HepG2 (cell line): ENCODE measurements around the gene WWC2. TPM values are rescaled to one million over a fixed set of nuclear protein-coding genes. Genes with fewer than 3 reads are reported as not detected.

ENCODE experiments used
- BATF2 ChIP-seq: sonication (generic); formaldehyde crosslinking; IDR thresholded peaks from 2 replicates; pipeline ENCODE4 v1.8.0; 2022; ENCODE audit warnings: mild to moderate bottlenecking, missing genetic modification reagents, moderate library complexity
- ETV6 ChIP-seq: sonication (generic); formaldehyde crosslinking; conservative IDR thresholded peaks from 2 replicates; pipeline ENCODE4 v1.4.0; 2020; ENCODE audit warnings: missing genetic modification reagents
- FUBP1 ChIP-seq: sonication (generic); formaldehyde crosslinking; IDR thresholded peaks from 2 replicates; pipeline ENCODE4 v1.5.1; 2020; ENCODE audit warnings: missing genetic modification reagents, mild to moderate bottlenecking, borderline replicate concordance
- GFI1 ChIP-seq: sonication (generic); formaldehyde crosslinking; IDR thresholded peaks from 2 replicates; pipeline ENCODE4 v1.5.0; 2020; ENCODE audit warnings: missing genetic modification reagents, mild to moderate bottlenecking, borderline replicate concordance
- HOXA7 ChIP-seq: sonication (generic); formaldehyde crosslinking; IDR thresholded peaks from 2 replicates; pipeline ENCODE4 v1.8.1; 2022; ENCODE audit warnings: mild to moderate bottlenecking, missing genetic modification reagents, moderate library complexity
- JUND ChIP-seq: sonication (generic); formaldehyde crosslinking; IDR thresholded peaks from 2 replicates; pipeline ENCODE4 v1.8.0; 2022; ENCODE audit warnings: mild to moderate bottlenecking, missing genetic modification reagents
- KMT2B ChIP-seq: IDR thresholded peaks from 2 replicates; pipeline ENCODE4 v1.6.1; 2016; ENCODE audit warnings: missing genetic modification reagents, missing compliant biosample characterization
- MYC ChIP-seq: sonication (generic); formaldehyde crosslinking; IDR thresholded peaks from 2 replicates; pipeline ENCODE4 v1.9.0; 2021; ENCODE audit warnings: missing genetic modification reagents, borderline replicate concordance
- NCOA5 ChIP-seq: sonication (generic); formaldehyde crosslinking; IDR thresholded peaks from 2 replicates; pipeline ENCODE4 v1.4.0; 2020; ENCODE audit warnings: missing genetic modification reagents
- NKX3-1 ChIP-seq: sonication (generic); formaldehyde crosslinking; IDR thresholded peaks from 2 replicates; pipeline ENCODE4 v1.5.0; 2020; ENCODE audit warnings: missing genetic modification reagents
- PATZ1 ChIP-seq: sonication (generic); formaldehyde crosslinking; IDR thresholded peaks from 2 replicates; pipeline ENCODE4 v1.4.0; 2020; ENCODE audit warnings: missing genetic modification reagents
- SALL1 ChIP-seq: sonication (generic); formaldehyde crosslinking; IDR thresholded peaks from 2 replicates; pipeline ENCODE4 v1.8.0; 2022; ENCODE audit warnings: mild to moderate bottlenecking, missing genetic modification reagents
- SOX13 ChIP-seq, 3 experiments: fragments of 450-650 bp in 1 of 3; sonication (generic) in 1 of 3; formaldehyde crosslinking in 1 of 3; IDR thresholded peaks in 2 of 3; conservative IDR thresholded peaks in 1 of 3; 2 replicates each; pipeline versions ENCODE4 v1.5.0 to v1.6.1; 2016 to 2020; ENCODE audit warnings: antibody characterized with exemption in 1 of 3, mild to moderate bottlenecking in 1 of 3, missing compliant biosample characterization in 1 of 3, missing genetic modification reagents in 1 of 3, moderate library complexity in 1 of 3
- YY1 ChIP-seq: IDR thresholded peaks from 2 replicates; pipeline ENCODE4 v1.6.1; 2011; ENCODE audit warnings: low read length, low read depth, moderate library complexity, mild to moderate bottlenecking; ENCODE audit not compliant: insufficient read depth, insufficient replicate concordance
- ZBTB38 ChIP-seq: sonication (generic); formaldehyde crosslinking; IDR thresholded peaks from 2 replicates; pipeline ENCODE4 v1.5.1; 2020; ENCODE audit warnings: mild to moderate bottlenecking, missing genetic modification reagents
- ZMYM4 ChIP-seq: sonication (generic); formaldehyde crosslinking; IDR thresholded peaks from 2 replicates; pipeline ENCODE4 v1.8.1; 2023; ENCODE audit warnings: mild to moderate bottlenecking, missing genetic modification reagents
- ZNF232 ChIP-seq: sonication (generic); formaldehyde crosslinking; IDR thresholded peaks from 2 replicates; pipeline ENCODE4 v1.4.0; 2020; ENCODE audit warnings: missing genetic modification reagents, borderline replicate concordance
- ZNF513 ChIP-seq: sonication (generic); formaldehyde crosslinking; conservative IDR thresholded peaks from 2 replicates; pipeline ENCODE4 v1.5.0; 2020; ENCODE audit warnings: missing genetic modification reagents
- ZNF572 ChIP-seq: sonication (generic); formaldehyde crosslinking; IDR thresholded peaks from 2 replicates; pipeline ENCODE4 v1.5.1; 2020; ENCODE audit warnings: mild to moderate bottlenecking, missing genetic modification reagents
- polyA plus RNA-seq, 8 experiments: library from polyadenylated mRNA; depleted of rRNA in 3 of 8; stranded (reverse) in 7 of 8; unstranded in 1 of 8; fragments of >200 nt; fragmentation: Illumina TruSeq in 4 of 8; extraction: Trizol in 4 of 8; gene quantifications; 2 replicates each; pipeline versions ENCODE4 v1.2.1 to v1.2.3, GENCODE V29; 2011 to 2016; ENCODE audit warnings: low read depth in 4 of 8, missing spikeins in 1 of 8, mixed read lengths in 1 of 8; ENCODE audit not compliant: insufficient read depth in 1 of 8
- total RNA-seq, 5 experiments: library from RNA; depleted of rRNA; stranded (reverse); fragments of >200 nt; fragmentation: Illumina TruSeq; extraction: Trizol; gene quantifications; 2 replicates each; pipeline ENCODE4 v1.2.3, GENCODE V29; 2016; ENCODE audit warnings: low read depth in 1 of 5
- TF ChIP-seq, protein P1 (sequence below), 2 experiments: sonication (generic) in 1 of 2; formaldehyde crosslinking in 1 of 2; IDR thresholded peaks; 2 replicates each; pipeline versions ENCODE4 v1.5.1 to v1.6.1; 2011 to 2020; ENCODE audit warnings: borderline replicate concordance in 1 of 2, low read depth in 1 of 2, low read length in 1 of 2, mild to moderate bottlenecking in 1 of 2, missing genetic modification reagents in 1 of 2, moderate library complexity in 1 of 2

Gene WWC2
- total and polyA plus RNA-seq, 2 of the 13 experiments (the other 11 are each of a cell fraction or from before 2014, with no cell fraction given), result 40.0 to 50.1 TPM

DNA sequence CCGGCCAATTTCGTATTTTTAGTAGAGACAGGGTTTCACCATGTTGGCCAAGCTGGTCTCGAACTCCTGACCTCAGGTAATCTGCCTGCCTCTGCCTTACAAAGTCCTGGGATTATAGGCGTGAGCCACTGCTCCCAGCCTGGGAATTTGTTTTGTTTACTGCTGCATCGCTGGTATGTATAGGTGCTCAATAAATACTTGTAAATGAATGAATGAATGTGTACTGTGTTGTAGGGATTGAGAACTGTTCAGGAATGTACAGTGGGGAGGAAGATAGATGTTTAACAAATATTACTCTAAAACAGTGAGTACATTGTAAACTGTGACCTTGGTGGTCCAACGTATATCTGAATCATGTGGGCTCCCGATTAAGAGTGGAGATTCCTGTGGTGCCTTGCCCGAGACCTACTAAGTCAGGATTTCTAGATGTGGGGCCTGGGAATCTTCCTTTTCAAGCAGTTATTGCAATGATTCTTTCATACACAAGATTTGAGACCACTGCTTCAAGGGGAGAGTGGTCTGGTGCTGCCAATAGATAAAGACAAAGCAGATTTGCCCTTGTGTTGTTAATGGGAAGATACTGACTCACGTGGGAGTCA lies 41.0 kb downstream of the WWC2 start (continued):
- TF ChIP-seq FUBP1 (no peak), SALL1 (peak; percentile 23; the same call in 1 of the 2 replicates), HOXA7 (CRISPR knock-in tag) (no peak), PATZ1 (0 out of 2 replicates have a peak, but pooled peaks have one; percentile 29), NCOA5 (no peak), ZNF232 (CRISPR knock-in tag) (no peak), SOX13 (IDR thresholded peaks at IDR 0.05) (no peak), SOX13 (CRISPR knock-in tag; conservative IDR thresholded peaks at IDR 0.05 in 1 of 2, IDR thresholded peaks at IDR 0.05 in 1 of 2) (peak in 1 of 2 experiments; percentile 28; a peak in 1 of 4 replicates), NKX3-1 (no peak), ZNF513 (CRISPR knock-in tag) (no peak), BATF2 (CRISPR knock-in tag) (no peak), GFI1 (no peak), ZMYM4 (CRISPR knock-in tag) (0 out of 2 replicates have a peak, but pooled peaks have one; percentile 16), JUND (CRISPR knock-in tag) (no peak), MYC (CRISPR knock-in tag) (no peak), ZBTB38 (CRISPR knock-in tag) (0 out of 2 replicates have a peak, but pooled peaks have one; percentile 32), KMT2B (CRISPR knock-in tag) (no peak), ZNF572 (CRISPR knock-in tag) (no peak), ETV6 (no peak), YY1 (no peak)
- TF ChIP-seq, protein P1, sequence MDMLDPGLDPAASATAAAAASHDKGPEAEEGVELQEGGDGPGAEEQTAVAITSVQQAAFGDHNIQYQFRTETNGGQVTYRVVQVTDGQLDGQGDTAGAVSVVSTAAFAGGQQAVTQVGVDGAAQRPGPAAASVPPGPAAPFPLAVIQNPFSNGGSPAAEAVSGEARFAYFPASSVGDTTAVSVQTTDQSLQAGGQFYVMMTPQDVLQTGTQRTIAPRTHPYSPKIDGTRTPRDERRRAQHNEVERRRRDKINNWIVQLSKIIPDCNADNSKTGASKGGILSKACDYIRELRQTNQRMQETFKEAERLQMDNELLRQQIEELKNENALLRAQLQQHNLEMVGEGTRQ (IDR thresholded peaks at IDR 0.05; ENCODE audit: low read depth, low read length), result no peak
- TF ChIP-seq, protein P1 (CRISPR knock-in tag; IDR thresholded peaks at IDR 0.05; ENCODE audit: borderline replicate concordance), result no peak
